Smooth muscle cell (in vitro differentiated cells): ENCODE measurements around the gene KCTD17. TPM values are rescaled to one million over a fixed set of nuclear protein-coding genes. Genes with fewer than 3 reads are reported as not detected.

ENCODE experiments used
- DNase-seq: peaks from one replicate; lab custom pipeline; 2025; ENCODE audit not compliant: unreplicated experiment; lab: John Stamatoyannopoulos, UW
- H2AFZ ChIP-seq: fragments of 200-600 bp; sonication (generic); 2 replicates; pipeline ENCODE4 v1.6.0; 2016; ENCODE audit warnings: antibody characterized with exemption, low read depth, mild to moderate bottlenecking
- H3F3A ChIP-seq: fragments of 200-600 bp; sonication (generic); 2 replicates; pipeline ENCODE4 v1.6.0; 2017; ENCODE audit warnings: antibody characterized with exemption, low read depth
- H3K27ac ChIP-seq: fragments of 200-600 bp; sonication (generic); 2 replicates; pipeline ENCODE4 v1.5.1; 2016; ENCODE audit warnings: low read depth, mild to moderate bottlenecking
- H3K27me3 ChIP-seq: fragments of 200-600 bp; sonication (generic); 2 replicates; pipeline ENCODE4 v1.6.1; 2016; ENCODE audit warnings: low read depth, mild to moderate bottlenecking
- H3K36me3 ChIP-seq: fragments of 200-600 bp; sonication (generic); 2 replicates; pipeline ENCODE4 v1.5.1; 2016; ENCODE audit warnings: low read depth
- H3K4me1 ChIP-seq: fragments of 200-600 bp; sonication (generic); 2 replicates; pipeline ENCODE4 v1.5.1; 2016; ENCODE audit warnings: low read depth
- H3K4me2 ChIP-seq: fragments of 200-600 bp; sonication (generic); 2 replicates; pipeline ENCODE4 v1.6.0; 2016; ENCODE audit warnings: mild to moderate bottlenecking
- H3K4me3 ChIP-seq: fragments of 200-600 bp; sonication (generic); 2 replicates; pipeline ENCODE4 v1.5.1; 2016; ENCODE audit warnings: mild to moderate bottlenecking
- H3K79me2 ChIP-seq: fragments of 200-600 bp; sonication (generic); 2 replicates; pipeline ENCODE4 v1.6.0; 2016; ENCODE audit warnings: low read depth, mild to moderate bottlenecking
- H3K9ac ChIP-seq: fragments of 200-600 bp; sonication (generic); 2 replicates; pipeline ENCODE4 v1.6.0; 2016; ENCODE audit warnings: low read depth
- H3K9me3 ChIP-seq: fragments of 200-600 bp; sonication (generic); replicated peaks from 2 replicates; pipeline ENCODE4 v1.5.1; 2016; ENCODE audit warnings: low read depth
- H4K20me1 ChIP-seq: fragments of 200-600 bp; sonication (generic); 2 replicates; pipeline ENCODE4 v1.6.0; 2016; ENCODE audit warnings: low read depth
- WGBS: methylation state at CpG from one replicate; pipeline ENCODE4 v1.1.7; 2016; ENCODE audit warnings: low lambda C conversion rate; 5-methylcytosine and 5-hydroxymethylcytosine counted together
- polyA plus RNA-seq: library from polyadenylated mRNA; unstranded; fragments of >200 nt; fragmentation: Nextera tagmentation; extraction: Ambion mirVana; gene quantifications from 2 replicates; pipeline ENCODE4 v1.2.1, GENCODE V29; 2016
- total RNA-seq: library from RNA; depleted of rRNA; stranded (reverse); fragments of >200 nt; gene quantifications from 2 replicates; pipeline ENCODE4 v1.2.3, GENCODE V29; 2014
- TF ChIP-seq, protein P1 (sequence below): fragments of 200-600 bp; sonication (generic); IDR thresholded peaks from 2 replicates; pipeline ENCODE4 v1.5.1; 2017; ENCODE audit warnings: borderline replicate concordance, mild to moderate bottlenecking, antibody characterized with exemption; ENCODE audit not compliant: insufficient read depth, poor library complexity, severe bottlenecking

Gene KCTD17
- total and polyA plus RNA-seq, 2 experiments from 2014 or later, result 20.0 to 36.9 TPM

DNA sequence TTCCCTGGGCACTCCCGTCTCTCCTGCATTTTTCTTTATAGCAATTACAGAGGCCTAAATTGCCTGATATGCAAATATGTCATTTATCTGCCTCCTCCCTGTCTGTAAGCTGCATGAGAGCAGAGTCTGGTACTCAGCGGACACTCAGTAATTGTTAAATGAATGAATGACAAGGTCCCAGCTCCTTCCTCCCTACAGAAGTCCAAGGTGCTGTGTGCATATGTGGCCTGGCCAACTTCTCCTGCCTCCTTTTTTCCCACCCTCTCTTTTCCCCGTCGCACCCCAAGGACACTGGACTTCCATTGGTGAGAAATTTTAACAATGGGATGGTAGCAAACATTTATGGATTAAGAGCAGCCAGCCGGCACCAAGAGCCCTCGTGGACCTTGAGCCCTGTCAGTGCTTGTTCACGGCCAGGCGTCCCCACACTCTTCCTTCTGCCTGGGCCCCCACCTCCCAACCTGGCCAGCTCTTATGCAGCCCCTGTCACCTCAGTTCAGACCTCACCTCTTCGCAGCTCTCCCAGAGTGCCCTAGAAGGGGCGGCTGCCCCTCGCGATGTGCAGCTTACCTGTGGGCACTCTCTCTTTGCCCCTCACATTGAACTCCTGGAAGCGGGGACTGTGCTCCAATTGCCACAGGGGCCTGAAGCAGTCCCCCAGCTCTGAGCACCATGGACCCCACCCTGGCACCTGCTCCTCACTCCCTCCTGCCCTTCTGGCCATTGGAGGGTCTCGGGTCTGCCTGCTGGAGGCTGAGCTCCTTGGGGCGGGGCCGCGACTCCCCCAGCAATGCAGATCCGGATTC is 56.5 kb downstream of the KCTD17 start:
- DNase-seq, result no peak
- TF ChIP-seq, protein P1, sequence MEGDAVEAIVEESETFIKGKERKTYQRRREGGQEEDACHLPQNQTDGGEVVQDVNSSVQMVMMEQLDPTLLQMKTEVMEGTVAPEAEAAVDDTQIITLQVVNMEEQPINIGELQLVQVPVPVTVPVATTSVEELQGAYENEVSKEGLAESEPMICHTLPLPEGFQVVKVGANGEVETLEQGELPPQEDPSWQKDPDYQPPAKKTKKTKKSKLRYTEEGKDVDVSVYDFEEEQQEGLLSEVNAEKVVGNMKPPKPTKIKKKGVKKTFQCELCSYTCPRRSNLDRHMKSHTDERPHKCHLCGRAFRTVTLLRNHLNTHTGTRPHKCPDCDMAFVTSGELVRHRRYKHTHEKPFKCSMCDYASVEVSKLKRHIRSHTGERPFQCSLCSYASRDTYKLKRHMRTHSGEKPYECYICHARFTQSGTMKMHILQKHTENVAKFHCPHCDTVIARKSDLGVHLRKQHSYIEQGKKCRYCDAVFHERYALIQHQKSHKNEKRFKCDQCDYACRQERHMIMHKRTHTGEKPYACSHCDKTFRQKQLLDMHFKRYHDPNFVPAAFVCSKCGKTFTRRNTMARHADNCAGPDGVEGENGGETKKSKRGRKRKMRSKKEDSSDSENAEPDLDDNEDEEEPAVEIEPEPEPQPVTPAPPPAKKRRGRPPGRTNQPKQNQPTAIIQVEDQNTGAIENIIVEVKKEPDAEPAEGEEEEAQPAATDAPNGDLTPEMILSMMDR, result no peak
- H3K27ac ChIP-seq, result no peak overlapping the region
- H2AFZ ChIP-seq, result no peak overlapping the region
- H3K9ac ChIP-seq, result no peak overlapping the region
- WGBS, result 95% methylated on average over 18 of the region's 18 CpGs
- H3K9me3 ChIP-seq, result no peaks in the 10 kb centered on the region
- H3K27me3 ChIP-seq, result no peaks in the 10 kb centered on the region
- H3K79me2 ChIP-seq, result no peaks in the 10 kb centered on the region
- no peaks in the 10 kb centered on the region for H4K20me1 ChIP-seq
- H3F3A ChIP-seq, result no peaks in the 10 kb centered on the region
- H3K4me3 ChIP-seq, result no peak overlapping the region
- no peaks in the 10 kb centered on the region for H3K4me1 ChIP-seq
- H3K4me2 ChIP-seq, result no peak overlapping the region
- no peaks in the 10 kb centered on the region for H3K36me3 ChIP-seq

DNA sequence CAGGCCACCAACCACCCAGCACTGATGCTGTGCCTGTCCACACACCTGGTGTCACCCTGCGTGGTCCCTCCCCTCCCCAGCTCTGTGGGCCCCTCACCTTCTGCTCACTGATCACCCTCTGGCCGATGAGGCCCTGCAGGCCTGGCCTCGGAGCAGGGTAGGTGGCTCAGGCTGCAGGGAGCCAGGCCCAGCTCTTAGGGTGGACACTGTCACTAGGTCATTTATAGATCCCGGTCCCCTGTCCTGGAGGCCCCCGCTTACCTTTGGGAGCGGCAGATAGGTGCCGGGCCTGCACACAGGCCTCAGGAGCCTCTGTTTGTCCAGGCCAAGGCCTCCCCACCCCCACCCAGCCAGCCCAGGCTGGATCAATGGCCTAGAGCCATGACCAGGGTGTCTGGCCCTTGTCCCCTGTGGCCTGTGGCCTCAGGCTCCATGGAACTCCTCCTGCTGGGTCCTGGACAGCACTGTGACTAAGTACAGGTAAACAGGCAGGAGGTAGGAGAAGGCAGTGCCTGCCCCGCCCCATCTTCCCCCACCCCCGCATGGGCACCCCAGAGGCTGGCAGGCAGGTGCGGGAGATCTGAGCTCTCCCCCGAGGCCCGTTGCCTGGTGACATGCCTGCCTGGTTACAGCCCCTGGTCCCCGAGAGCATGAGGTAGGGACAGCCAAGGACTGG is 57.8 kb downstream of the KCTD17 start, which contains the start of gene TMPRSS6:
Gene TMPRSS6 (minus strand): TSS at position 472 of the 676 bp plus-strand sequence. CDS start 6,296 bp downstream, outside the sequence.
- no peak for DNase-seq
- no peaks in the 10 kb centered on the region for H3F3A ChIP-seq
- H3K27me3 ChIP-seq, result no peaks in the 10 kb centered on the region
- H4K20me1 ChIP-seq, result no peaks in the 10 kb centered on the region
- no peak within 1 kb of the TSS for H3K9ac ChIP-seq
- no peaks in the 10 kb centered on the region for H3K4me1 ChIP-seq
- no peaks in the 10 kb centered on the region for H3K36me3 ChIP-seq
- no peaks in the 10 kb centered on the region for H3K9me3 ChIP-seq
- H3K79me2 ChIP-seq, result no peaks in the 10 kb centered on the region
- TF ChIP-seq, protein P1, result no peak
- H2AFZ ChIP-seq, result no peak within 1 kb of the TSS
- 75% methylated on average over 13 of the region's 13 CpGs for WGBS
- no peak within 1 kb of the TSS for H3K4me2 ChIP-seq
- no peak within 1 kb of the TSS for H3K4me3 ChIP-seq
- no peak within 1 kb of the TSS for H3K27ac ChIP-seq

DNA sequence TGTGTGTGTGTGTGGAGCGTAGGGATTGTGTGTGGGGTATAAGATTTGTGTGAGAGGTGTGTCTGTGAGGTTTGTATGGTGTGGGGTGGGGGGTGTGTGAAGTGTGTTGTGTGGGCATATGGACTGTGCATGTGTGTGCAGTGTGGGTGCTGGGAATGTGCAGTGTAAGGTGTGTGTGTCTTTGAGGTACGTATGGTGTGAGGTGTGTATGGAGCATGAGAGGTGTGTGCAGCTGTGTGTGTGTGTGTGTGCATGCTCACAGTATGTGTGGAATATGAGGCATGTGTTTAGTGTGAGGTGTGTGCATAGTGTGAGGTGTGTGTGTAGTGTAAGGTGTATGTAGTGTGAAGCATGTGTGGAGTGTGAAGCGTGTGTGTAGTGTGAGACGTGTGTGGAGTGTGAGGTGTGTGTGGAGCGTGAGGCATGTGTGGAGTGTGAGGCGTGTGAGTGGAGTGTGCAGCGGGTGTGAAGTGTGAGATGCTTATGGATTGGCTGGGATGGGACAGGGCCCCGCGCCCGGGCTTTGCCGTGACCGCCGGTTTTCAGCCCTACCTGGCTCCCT is 59.7 kb downstream of the KCTD17 start:
- H3K4me1 ChIP-seq, result no peaks in the 10 kb centered on the region
- H3K27ac ChIP-seq, result no peak overlapping the region
- H3K27me3 ChIP-seq, result no peaks in the 10 kb centered on the region
- no peaks in the 10 kb centered on the region for H3F3A ChIP-seq
- no peaks in the 10 kb centered on the region for H3K9me3 ChIP-seq
- TF ChIP-seq, protein P1, result no peak
- H2AFZ ChIP-seq, result no peak overlapping the region
- no peaks in the 10 kb centered on the region for H3K79me2 ChIP-seq
- 93% methylated on average over 2 of the region's 13 CpGs for WGBS
- no peaks in the 10 kb centered on the region for H4K20me1 ChIP-seq
- no peak overlapping the region for H3K4me3 ChIP-seq
- DNase-seq, result no peak
- no peaks in the 10 kb centered on the region for H3K36me3 ChIP-seq
- H3K4me2 ChIP-seq, result no peak overlapping the region
- H3K9ac ChIP-seq, result no peak overlapping the region
